ENCODE measurements around the gene LPCAT1.
"Not testable (repeated sequence)": the region's sequence is repeated elsewhere in the genome, so short reads cannot be mapped to it uniquely, and the experiment has no call there.

The LPCAT1 gene

DNA sequence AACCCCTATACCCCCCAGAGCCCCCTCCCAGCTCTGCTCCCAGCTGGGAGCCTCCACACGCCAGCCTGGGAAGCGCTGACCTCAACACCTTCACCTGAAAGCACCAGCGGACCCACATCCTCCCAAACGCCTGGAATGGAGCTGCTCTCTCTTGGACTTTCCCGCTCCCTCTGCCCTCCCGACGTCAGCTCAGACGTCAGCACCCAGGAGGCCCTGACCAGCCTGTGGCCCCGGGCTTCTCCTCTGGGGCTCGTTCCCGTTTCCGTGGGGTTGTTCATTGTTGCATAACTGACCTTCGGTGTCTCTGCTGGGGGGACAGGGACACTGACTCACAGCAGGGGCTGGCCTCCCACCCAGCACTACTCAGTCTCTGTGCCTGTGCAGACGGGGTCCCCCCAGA is 43.5 kb downstream of the LPCAT1 start:
- Histone ChIP-seq H3K4me3 (ENCODE audit: low read length) (no peak overlapping the region), H3K36me3 (ENCODE audit: control insufficient read depth, insufficient read depth, low read length) (no peaks in the 10 kb centered on the region), H3K9ac (ENCODE audit: low read length) (no peak overlapping the region), H3K4me1 (ENCODE audit: control insufficient read depth, insufficient read depth, low read length) (no peaks in the 10 kb centered on the region), H3K9me3 (ENCODE audit: control insufficient read depth, low read length) (no peaks in the 10 kb centered on the region), H3K27me3 (ENCODE audit: control insufficient read depth, insufficient read depth, low read length) (no peaks in the 10 kb centered on the region)

DNA sequence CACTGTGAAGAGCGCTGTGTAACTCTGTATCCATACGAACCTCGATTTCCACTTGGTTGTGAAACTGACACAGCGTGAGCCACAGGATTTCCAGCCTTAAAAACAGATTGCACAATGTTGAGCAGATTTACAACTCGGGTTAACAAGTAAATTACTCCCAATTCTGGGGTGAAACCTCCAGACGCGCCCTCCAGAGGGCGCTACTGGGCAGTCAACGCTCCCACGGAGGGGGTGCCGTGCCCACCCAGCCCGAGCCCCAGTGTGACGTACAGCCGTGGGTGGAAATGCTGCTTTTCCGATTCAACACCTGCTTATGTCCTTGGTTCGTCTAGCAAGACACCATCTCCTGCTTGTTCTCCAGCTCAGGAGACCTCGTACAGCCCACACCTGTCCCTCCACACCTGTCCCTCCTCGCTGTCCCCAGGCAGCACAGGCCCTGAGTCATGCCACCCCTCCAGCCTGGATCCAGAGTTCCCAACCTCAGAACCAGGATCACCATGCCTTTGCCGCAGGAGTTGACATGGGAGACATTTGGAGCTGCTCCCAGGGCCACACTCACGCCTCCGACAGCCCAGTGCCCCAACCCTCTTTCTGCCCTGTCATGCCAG is 44.1 kb downstream of the LPCAT1 start:
- Histone ChIP-seq H3K4me1 (ENCODE audit: control insufficient read depth, insufficient read depth, low read length) (no peaks in the 10 kb centered on the region), H3K36me3 (ENCODE audit: control insufficient read depth, insufficient read depth, low read length) (no peaks in the 10 kb centered on the region), H3K9ac (ENCODE audit: low read length) (no peak overlapping the region)

DNA sequence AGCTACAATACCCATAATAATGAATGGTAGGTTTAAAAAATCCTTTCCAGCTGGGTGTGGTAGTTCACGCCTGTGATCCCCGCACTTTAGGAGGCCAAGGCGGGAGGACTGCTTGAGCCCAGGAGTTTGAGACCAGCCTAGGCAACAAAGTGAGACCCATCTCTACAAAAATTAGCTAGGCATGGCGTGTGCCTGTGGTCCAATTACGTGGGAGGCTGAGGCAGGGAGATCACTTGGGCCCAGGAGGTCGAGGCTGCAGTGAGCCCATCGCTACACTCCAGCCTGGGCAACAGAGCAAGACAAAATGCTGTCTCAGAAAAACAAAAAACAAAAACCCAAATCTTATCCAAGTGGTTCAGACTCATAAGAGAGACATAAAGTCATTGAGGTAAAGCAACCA is 44.7 kb downstream of the LPCAT1 start:
- H3K4me3 ChIP-seq (ENCODE audit: low read length): no peak overlapping the region
- no peak overlapping the region for H3K9ac ChIP-seq (ENCODE audit: low read length)
- H3K36me3 ChIP-seq (ENCODE audit: control insufficient read depth, insufficient read depth, low read length): no peaks in the 10 kb centered on the region
- no peaks in the 10 kb centered on the region for H3K9me3 ChIP-seq (ENCODE audit: control insufficient read depth, low read length)
- no peaks in the 10 kb centered on the region for H3K27me3 ChIP-seq (ENCODE audit: control insufficient read depth, insufficient read depth, low read length)
- no peaks in the 10 kb centered on the region for H3K4me1 ChIP-seq (ENCODE audit: control insufficient read depth, insufficient read depth, low read length)

More for the DNA sequence above, 44.1 kb downstream of the LPCAT1 start:
- H3K9me3 ChIP-seq (ENCODE audit: control insufficient read depth, low read length): no peaks in the 10 kb centered on the region
- H3K27me3 ChIP-seq (ENCODE audit: control insufficient read depth, insufficient read depth, low read length): no peaks in the 10 kb centered on the region
- H3K4me3 ChIP-seq (ENCODE audit: low read length): no peak overlapping the region

DNA sequence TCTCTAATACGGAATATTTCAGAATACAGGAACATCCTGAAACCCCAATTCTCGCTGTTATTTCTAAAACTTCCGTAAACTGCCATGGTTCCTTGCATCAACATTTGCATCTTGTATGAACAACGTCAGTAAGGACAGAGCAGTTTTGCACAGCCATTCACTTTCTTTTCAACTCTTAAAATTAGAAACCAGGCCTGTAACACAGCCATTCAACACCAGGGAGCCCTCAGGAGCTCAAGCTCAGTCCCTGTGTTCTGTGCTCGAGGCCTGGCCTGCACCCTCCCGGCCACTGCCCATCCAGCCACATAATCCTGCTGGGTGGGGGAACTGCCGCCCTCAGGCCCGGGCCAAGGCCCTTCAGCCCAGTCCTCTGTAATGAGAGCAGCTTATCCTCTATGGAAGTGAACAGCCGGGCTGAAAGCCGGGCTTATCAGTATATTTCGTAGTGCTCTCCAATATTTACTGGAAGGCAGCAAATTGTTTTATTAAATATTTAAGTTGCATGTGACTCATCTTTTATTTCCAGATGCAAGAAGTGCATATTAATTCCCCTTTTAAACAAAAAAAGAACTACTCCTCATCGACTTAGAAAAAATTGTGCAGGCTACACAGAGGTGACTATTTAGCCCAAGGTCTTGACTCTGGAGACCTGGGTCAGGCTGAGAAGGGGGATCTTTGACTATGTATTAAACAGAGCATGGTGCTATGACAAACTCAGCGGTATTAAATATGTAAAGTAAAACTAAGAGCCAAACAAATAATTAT is 45.3 kb downstream of the LPCAT1 start:
- Histone ChIP-seq H3K4me3 (ENCODE audit: low read length) (no peak overlapping the region), H3K9me3 (ENCODE audit: control insufficient read depth, low read length) (no peaks in the 10 kb centered on the region), H3K36me3 (ENCODE audit: control insufficient read depth, insufficient read depth, low read length) (no peaks in the 10 kb centered on the region), H3K4me1 (ENCODE audit: control insufficient read depth, insufficient read depth, low read length) (no peaks in the 10 kb centered on the region), H3K27me3 (ENCODE audit: control insufficient read depth, insufficient read depth, low read length) (no peaks in the 10 kb centered on the region), H3K9ac (ENCODE audit: low read length) (no peak overlapping the region)

DNA sequence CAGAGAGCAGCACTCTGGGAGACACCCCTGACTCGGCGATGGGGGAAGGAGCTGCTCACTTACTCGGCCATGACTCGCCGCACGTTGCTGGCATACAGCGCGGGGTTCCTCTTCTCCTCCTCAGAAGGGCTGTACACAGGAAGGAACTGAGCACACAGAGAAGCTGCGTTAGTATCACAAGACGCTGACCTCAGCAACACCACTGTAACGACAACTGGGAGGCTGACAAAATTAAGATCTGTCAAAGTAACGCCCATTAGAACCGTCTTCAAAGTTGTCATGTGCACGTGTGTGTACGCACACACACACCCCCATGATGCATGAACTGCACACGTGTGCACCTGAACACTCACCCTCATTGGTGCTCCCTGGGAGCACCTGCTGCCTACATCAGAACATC is 46.4 kb downstream of the LPCAT1 start:
- Histone ChIP-seq H3K9ac (ENCODE audit: low read length) (no peak overlapping the region), H3K27me3 (ENCODE audit: control insufficient read depth, insufficient read depth, low read length) (no peaks in the 10 kb centered on the region), H3K4me1 (ENCODE audit: control insufficient read depth, insufficient read depth, low read length) (no peaks in the 10 kb centered on the region), H3K36me3 (ENCODE audit: control insufficient read depth, insufficient read depth, low read length) (no peaks in the 10 kb centered on the region), H3K9me3 (ENCODE audit: control insufficient read depth, low read length) (no peaks in the 10 kb centered on the region), H3K4me3 (ENCODE audit: low read length) (no peak overlapping the region)

DNA sequence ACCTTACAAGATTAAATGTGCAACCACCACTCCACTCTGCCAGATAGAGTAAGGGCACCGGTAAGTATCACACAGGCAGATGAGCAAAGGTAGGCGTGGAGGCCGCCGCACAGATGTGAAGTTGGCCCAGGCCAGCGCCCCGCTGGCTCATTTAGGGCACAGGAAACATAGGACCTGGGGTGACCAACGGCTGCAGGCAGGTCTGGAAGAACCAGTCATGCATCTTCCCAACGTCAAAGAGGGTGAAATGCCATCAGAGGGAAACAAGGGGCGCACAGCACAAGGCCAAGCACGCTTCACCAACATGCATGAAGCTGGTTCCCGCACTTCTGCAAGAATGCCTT is 46.8 kb downstream of the LPCAT1 start:
- no peaks in the 10 kb centered on the region for H3K36me3 ChIP-seq (ENCODE audit: control insufficient read depth, insufficient read depth, low read length)
- H3K4me3 ChIP-seq (ENCODE audit: low read length): no peak overlapping the region
- H3K4me1 ChIP-seq (ENCODE audit: control insufficient read depth, insufficient read depth, low read length): no peaks in the 10 kb centered on the region
- no peak overlapping the region for H3K9ac ChIP-seq (ENCODE audit: low read length)
- H3K9me3 ChIP-seq (ENCODE audit: control insufficient read depth, low read length): no peaks in the 10 kb centered on the region
- H3K27me3 ChIP-seq (ENCODE audit: control insufficient read depth, insufficient read depth, low read length): no peaks in the 10 kb centered on the region

DNA sequence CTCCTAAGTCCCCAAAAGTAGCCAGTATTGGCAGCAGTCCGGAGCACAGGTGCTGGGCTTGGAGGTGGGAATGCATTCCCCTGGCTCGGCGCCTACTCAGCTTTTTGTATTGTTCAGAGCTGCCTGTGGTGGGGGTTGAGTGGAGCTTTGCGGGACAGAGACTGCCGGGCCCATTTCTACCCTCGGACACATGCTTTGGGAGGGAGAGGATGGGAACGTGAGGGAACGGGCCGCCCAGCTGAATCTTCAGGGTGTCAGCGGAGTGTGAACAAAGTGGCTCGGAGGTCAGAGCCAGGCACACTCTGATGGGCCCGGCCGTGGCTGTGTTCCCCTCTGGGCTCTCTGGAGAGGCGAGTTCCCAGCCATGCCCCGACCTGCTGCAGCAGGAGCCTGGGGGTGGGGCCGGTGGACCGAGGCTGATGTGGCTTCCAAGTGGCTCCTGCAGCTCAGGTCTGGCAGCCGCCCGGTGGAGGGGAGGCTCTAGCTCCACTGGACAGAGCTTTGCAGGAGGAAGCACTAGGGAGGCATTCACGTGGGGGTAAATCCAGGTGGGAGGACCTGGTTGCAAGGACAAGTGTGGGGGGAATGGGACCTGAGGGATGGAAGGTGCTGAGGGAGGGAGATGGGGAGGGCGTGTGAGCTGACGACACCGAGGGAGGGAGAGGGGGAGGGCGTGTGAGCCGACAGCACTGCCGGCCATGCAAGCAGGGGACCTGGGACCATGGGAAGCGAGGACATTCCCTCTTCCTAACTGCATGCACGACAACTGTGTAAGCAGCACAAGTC is 47.4 kb downstream of the LPCAT1 start:
- no peaks in the 10 kb centered on the region for H3K36me3 ChIP-seq (ENCODE audit: control insufficient read depth, insufficient read depth, low read length)
- no peaks in the 10 kb centered on the region for H3K9me3 ChIP-seq (ENCODE audit: control insufficient read depth, low read length)
- no peaks in the 10 kb centered on the region for H3K27me3 ChIP-seq (ENCODE audit: control insufficient read depth, insufficient read depth, low read length)
- no peaks in the 10 kb centered on the region for H3K4me1 ChIP-seq (ENCODE audit: control insufficient read depth, insufficient read depth, low read length)
- no peak overlapping the region for H3K4me3 ChIP-seq (ENCODE audit: low read length)
- H3K9ac ChIP-seq (ENCODE audit: low read length): no peak overlapping the region

DNA sequence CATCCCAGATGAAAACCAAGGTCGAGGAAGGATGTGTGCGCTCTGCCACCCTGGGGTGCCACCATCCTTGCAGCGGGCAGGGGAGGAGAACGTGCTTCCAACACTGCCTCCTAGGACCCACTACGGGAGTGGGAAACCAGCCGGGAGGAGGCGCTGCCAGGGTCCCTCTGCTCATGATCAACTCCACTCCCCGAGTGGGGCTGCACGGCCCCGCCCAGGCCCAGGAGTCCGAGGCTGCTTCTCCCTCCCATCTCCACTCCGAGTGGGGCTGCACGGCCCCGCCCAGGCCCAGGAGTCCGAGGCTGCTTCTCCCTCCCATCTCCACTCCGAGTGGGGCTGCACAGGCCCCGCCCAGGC is 48.2 kb downstream of the LPCAT1 start:
- H3K36me3 ChIP-seq (ENCODE audit: control insufficient read depth, insufficient read depth, low read length); H3K4me3 ChIP-seq (ENCODE audit: low read length); H3K4me1 ChIP-seq (ENCODE audit: control insufficient read depth, insufficient read depth, low read length); H3K9ac ChIP-seq (ENCODE audit: low read length); H3K27me3 ChIP-seq (ENCODE audit: control insufficient read depth, insufficient read depth, low read length); H3K9me3 ChIP-seq (ENCODE audit: control insufficient read depth, low read length): not testable (repeated sequence)

DNA sequence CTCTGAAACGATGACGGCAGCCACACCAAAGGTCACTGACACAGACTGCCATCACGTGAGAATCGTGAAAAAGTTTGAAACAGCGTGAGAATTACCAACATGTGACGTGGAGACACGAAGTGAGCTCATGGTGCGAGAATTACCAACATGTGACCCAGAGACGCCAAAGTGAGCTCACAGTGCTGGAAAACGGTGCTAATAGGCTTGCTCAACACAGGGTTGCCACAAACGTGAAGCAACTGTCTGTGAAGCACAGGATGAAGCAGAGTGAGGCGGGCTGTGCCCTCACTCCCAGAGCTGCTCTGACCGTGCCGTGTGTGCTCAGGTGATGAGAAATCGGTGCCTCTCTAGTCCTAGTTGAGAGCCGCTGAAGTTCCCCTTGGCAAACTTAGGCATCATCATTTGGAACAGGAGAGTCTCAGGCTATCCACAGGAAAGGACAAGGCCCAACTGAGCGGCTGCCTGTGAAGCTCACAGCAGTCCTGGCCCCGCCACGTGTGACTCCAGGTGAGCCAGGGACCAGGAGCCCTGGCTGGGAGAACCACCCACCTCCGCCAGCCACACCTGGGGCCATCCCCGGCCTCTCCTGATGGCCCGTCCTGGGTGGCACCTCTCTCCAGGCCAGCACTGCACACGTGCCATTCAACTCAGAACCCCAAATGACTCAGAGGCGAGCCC is 48.8 kb downstream of the LPCAT1 start:
- Histone ChIP-seq H3K27me3 (ENCODE audit: control insufficient read depth, insufficient read depth, low read length) (no peaks in the 10 kb centered on the region), H3K4me3 (ENCODE audit: low read length) (no peak overlapping the region), H3K9me3 (ENCODE audit: control insufficient read depth, low read length) (no peaks in the 10 kb centered on the region), H3K9ac (ENCODE audit: low read length) (no peak overlapping the region), H3K36me3 (ENCODE audit: control insufficient read depth, insufficient read depth, low read length) (no peaks in the 10 kb centered on the region), H3K4me1 (ENCODE audit: control insufficient read depth, insufficient read depth, low read length) (no peaks in the 10 kb centered on the region)

DNA sequence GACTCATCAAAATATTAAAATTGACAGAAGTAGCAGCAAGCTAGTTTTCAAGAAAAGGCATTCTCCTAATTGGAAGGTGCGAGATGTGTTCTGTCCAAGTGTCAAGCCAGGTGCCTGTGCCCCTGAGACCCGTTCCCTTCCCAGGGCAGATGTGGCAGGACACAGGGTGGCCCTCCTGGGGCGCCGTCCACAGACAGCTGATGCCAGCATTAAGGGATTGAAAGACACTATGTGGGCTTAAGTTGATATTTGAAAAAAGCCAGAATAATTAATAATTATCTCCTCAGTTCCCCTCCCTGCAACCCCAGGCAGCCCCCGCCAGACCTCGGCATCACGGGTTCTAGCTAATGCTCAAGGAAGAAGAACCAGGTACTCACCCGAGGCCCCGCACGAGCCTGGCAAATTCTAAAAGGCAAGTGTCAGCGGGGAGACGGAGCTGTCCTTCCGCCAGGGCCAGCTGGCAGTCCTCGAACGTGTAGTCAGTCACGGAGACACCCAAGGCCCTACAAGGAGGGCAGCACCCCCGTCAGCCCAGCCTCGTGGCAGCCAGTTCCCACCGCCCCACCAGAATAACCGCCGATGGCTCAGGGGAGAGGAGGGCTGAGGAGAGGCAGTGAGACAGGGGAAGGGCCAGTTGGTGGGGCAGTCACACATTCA is 49.4 kb downstream of the LPCAT1 start:
- Histone ChIP-seq H3K4me3 (ENCODE audit: low read length) (no peak overlapping the region), H3K9me3 (ENCODE audit: control insufficient read depth, low read length) (no peaks in the 10 kb centered on the region), H3K9ac (ENCODE audit: low read length) (no peak overlapping the region), H3K36me3 (ENCODE audit: control insufficient read depth, insufficient read depth, low read length) (no peaks in the 10 kb centered on the region), H3K4me1 (ENCODE audit: control insufficient read depth, insufficient read depth, low read length) (no peaks in the 10 kb centered on the region), H3K27me3 (ENCODE audit: control insufficient read depth, insufficient read depth, low read length) (no peaks in the 10 kb centered on the region)

DNA sequence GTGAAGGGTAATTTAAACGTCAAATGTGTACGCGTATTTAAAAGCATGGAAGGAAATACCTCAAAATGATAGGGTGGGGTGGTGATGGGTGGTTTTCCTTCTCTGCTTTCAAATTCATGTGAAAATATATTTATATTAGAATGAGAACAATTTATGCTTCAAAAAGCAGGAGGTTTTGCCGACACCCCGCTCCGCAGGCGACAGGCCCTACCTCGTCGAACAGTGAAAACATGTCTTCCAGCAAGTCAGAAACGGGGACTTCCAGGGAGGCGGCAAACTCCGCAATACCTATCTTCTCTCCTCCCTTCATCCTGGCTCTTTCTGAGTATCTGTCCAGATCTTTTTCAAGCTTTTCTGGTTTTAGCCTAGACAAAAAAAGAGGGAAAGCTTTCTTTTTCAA is 50.0 kb downstream of the LPCAT1 start:
- no peaks in the 10 kb centered on the region for H3K9me3 ChIP-seq (ENCODE audit: control insufficient read depth, low read length)
- no peaks in the 10 kb centered on the region for H3K27me3 ChIP-seq (ENCODE audit: control insufficient read depth, insufficient read depth, low read length)
- H3K9ac ChIP-seq (ENCODE audit: low read length): no peak overlapping the region
- no peak overlapping the region for H3K4me3 ChIP-seq (ENCODE audit: low read length)
- H3K4me1 ChIP-seq (ENCODE audit: control insufficient read depth, insufficient read depth, low read length): no peaks in the 10 kb centered on the region
- H3K36me3 ChIP-seq (ENCODE audit: control insufficient read depth, insufficient read depth, low read length): no peaks in the 10 kb centered on the region
